ELR (cell line): ENCODE measurements around the gene NAALAD2.
A peak's percentile ranks its signal among the peaks of the same experiment; 100 is the strongest.
"Not testable (repeated sequence)": the region's sequence is repeated elsewhere in the genome, so short reads cannot be mapped to it uniquely, and the experiment has no call there.

Source experiments
- DNase-seq: peaks from one replicate; pipeline ENCODE4 v3.0.0-alpha.2; 2015; ENCODE audit warnings: low read depth

The NAALAD2 gene

GRCh38 chr11:90134478-90135003 is at the start of gene NAALAD2:
Gene NAALAD2, plus strand, starts transcription at chr11:90134663. Its CDS starts 96 bp downstream, at chr11:90134759.
- peak; percentile 42 for DNase-seq

GRCh38 chr11:90085650-90086049 is 48.8 kb upstream of the NAALAD2 start, which contains the start of gene UBTFL1:
Gene UBTFL1, plus strand, starts transcription at chr11:90085950. Its CDS starts 0 bp downstream, at chr11:90085950.
- not testable (repeated sequence) for DNase-seq

GRCh38 chr11:90088731-90089130 is 45.7 kb upstream of the NAALAD2 start:
- not testable (repeated sequence) for DNase-seq

- not testable (repeated sequence) for DNase-seq
These were observed 39.1 kb upstream of the NAALAD2 start for GRCh38 chr11:90095230-90095924.

GRCh38 chr11:90098261-90098660 is 36.2 kb upstream of the NAALAD2 start:
- DNase-seq: not testable (repeated sequence)

GRCh38 chr11:90100431-90100830 is 34.0 kb upstream of the NAALAD2 start:
- DNase-seq: no peak

- peak; percentile 21 for DNase-seq
These were observed 20.9 kb upstream of the NAALAD2 start for GRCh38 chr11:90113541-90113940.

GRCh38 chr11:90120191-90120590 is 14.3 kb upstream of the NAALAD2 start:
- no peak for DNase-seq

GRCh38 chr11:90124371-90124770 is 10.1 kb upstream of the NAALAD2 start:
- DNase-seq: no peak

GRCh38 chr11:90124946-90125345 is 9.5 kb upstream of the NAALAD2 start:
- no peak for DNase-seq

- DNase-seq: no peak
These were observed 644 bp upstream of the NAALAD2 start for GRCh38 chr11:90133560-90134477.

- peak; percentile 8 for DNase-seq
These were observed 553 bp downstream of the NAALAD2 start for GRCh38 chr11:90135016-90135415.

- no peak for DNase-seq
These were observed 14.4 kb downstream of the NAALAD2 start for GRCh38 chr11:90148900-90149299.

- DNase-seq: not testable (repeated sequence)
These were observed 32.6 kb downstream of the NAALAD2 start for GRCh38 chr11:90166982-90167573.

- DNase-seq: not testable (repeated sequence)
These were observed 33.2 kb downstream of the NAALAD2 start for GRCh38 chr11:90167704-90168103.

- DNase-seq: no peak
These were observed 34.1 kb downstream of the NAALAD2 start for GRCh38 chr11:90168571-90168970.

GRCh38 chr11:90171359-90171758 is 36.9 kb downstream of the NAALAD2 start:
- no peak for DNase-seq

- DNase-seq: no peak
These were observed 41.6 kb downstream of the NAALAD2 start for GRCh38 chr11:90176069-90176468.

GRCh38 chr11:90178751-90179150 is 44.3 kb downstream of the NAALAD2 start:
- DNase-seq: peak; percentile 4

- DNase-seq: no peak
These were observed 45.5 kb downstream of the NAALAD2 start for GRCh38 chr11:90179923-90180322.

- no peak for DNase-seq
These were observed 53.4 kb downstream of the NAALAD2 start for GRCh38 chr11:90187839-90188238.

GRCh38 chr11:90189011-90189410 is 54.5 kb downstream of the NAALAD2 start:
- DNase-seq: no peak
